Choroid plexus epithelial cell (primary cell): Measurements from ENCODE around the gene VAV2.

ENCODE experiments used
- DNase-seq: peaks from one replicate; pipeline ENCODE4 v3.0.0-alpha.2; 2010; ENCODE audit warnings: low read depth
- H3K4me3 ChIP-seq: 2 replicates; pipeline ENCODE4 v1.5.1; 2011; ENCODE audit warnings: low read depth, mild to moderate bottlenecking, control low read depth, low read length, moderate library complexity
- TF ChIP-seq, protein P1 (sequence below): conservative IDR thresholded peaks from 2 replicates; pipeline ENCODE4 v1.5.1; 2011; ENCODE audit warnings: low read depth, mild to moderate bottlenecking, control low read depth, inconsistent platforms, low read length, moderate library complexity

The VAV2 gene

DNA sequence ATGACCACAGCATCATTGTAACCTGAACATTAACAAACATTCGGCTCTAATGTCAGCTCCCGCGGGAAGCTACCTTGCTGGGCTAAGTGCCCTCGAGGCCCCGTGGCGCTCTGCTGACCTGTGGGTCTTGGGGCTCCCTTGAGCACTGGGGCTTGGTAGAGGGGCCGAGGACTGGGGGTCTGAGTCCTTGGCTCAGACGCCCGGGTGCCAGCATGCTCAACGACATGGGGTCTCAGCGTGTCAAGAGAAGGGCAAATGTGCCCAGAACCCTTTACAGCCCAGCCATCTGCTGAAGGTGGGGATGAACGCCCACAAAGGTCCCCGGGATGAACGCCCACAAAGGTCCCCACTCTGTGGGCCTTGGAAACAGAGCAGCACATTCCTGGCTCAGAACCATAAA lies 214.3 kb downstream of the VAV2 start:
- no peak overlapping the region for H3K4me3 ChIP-seq
- DNase-seq: no peak
- TF ChIP-seq, protein P1, sequence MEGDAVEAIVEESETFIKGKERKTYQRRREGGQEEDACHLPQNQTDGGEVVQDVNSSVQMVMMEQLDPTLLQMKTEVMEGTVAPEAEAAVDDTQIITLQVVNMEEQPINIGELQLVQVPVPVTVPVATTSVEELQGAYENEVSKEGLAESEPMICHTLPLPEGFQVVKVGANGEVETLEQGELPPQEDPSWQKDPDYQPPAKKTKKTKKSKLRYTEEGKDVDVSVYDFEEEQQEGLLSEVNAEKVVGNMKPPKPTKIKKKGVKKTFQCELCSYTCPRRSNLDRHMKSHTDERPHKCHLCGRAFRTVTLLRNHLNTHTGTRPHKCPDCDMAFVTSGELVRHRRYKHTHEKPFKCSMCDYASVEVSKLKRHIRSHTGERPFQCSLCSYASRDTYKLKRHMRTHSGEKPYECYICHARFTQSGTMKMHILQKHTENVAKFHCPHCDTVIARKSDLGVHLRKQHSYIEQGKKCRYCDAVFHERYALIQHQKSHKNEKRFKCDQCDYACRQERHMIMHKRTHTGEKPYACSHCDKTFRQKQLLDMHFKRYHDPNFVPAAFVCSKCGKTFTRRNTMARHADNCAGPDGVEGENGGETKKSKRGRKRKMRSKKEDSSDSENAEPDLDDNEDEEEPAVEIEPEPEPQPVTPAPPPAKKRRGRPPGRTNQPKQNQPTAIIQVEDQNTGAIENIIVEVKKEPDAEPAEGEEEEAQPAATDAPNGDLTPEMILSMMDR: no peak

DNA sequence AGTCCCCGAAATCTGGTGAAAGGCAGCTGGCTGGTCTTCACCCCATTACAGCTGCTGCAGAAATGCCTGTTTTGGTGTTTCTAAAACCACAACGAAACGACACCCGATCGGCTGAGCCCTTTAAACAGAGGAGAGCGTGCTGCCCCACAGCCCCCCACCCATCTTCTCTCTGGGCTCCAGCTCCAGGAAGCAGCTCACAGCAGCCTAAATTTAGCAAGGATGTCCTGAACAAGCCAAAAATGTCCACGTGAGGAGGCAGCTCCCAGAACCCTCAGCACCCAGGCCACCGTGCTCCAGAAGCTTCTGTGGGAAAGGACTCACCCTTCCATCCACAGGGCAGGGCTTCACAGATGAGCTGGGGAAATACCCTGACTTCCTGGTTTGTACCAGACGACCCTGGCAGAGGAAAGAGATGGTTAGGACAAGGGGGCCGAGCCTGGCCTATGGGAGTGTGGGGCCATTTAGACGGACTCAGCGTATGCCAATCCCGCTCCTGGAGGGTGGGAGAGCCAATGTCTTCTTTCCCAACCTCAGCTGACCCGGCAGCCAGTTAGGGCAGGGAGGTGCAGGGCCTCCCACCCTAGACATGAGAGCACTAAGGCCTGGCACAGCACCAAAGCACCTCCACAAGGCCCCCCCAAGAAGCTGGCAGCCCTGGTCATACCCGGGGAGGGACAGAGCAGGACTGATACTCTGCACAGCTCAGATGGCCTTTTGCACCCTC lies 214.9 kb downstream of the VAV2 start:
- TF ChIP-seq, protein P1: no peak
- DNase-seq: no peak
- no peak overlapping the region for H3K4me3 ChIP-seq

DNA sequence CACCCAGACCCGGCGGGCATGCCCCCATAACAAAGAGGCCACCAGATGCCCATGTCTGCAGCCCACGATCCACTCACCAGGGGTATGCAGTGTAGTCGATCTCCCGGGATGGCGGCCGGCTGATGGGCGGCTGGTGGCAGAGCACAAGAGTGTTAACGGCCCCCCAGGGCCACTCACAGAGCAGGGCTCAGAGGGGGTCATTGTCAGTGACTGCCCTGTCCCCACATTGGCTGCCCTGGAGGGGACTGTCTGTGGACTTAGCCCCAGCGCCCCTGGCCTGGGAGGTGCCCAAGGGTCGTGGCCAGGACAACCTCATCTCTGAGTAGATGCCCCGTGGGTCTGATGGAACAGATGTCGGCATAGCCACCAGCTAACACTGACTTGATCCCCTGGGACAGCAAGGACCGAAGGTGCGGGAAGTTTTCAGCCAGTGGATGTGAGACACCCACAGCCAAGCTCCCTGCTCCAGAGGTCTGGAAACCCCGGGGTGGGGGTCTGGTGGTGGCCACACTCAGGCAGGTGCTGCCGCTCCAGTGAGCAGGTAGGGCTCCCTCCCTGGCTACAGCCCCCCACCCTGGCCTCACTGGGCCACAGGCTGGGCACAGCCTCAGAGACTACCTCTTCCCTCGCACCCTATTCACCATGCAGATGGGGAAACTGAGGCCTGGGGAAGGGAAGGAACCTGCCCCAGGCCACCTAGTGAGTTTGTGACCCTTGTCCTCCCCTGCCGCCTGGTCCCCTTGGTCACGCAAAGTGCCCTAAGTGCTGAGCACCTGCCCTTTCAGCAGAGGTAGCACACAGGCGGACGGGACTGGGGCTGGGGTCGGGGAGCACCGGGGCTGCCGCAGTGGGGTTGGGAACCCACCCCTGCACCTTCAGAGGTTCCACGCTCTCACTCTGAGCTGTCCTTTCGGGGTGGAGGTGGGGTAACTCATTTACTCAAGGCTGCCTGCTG lies 215.9 kb downstream of the VAV2 start:
- TF ChIP-seq, protein P1: no peak
- H3K4me3 ChIP-seq: no peak overlapping the region
- no peak for DNase-seq

DNA sequence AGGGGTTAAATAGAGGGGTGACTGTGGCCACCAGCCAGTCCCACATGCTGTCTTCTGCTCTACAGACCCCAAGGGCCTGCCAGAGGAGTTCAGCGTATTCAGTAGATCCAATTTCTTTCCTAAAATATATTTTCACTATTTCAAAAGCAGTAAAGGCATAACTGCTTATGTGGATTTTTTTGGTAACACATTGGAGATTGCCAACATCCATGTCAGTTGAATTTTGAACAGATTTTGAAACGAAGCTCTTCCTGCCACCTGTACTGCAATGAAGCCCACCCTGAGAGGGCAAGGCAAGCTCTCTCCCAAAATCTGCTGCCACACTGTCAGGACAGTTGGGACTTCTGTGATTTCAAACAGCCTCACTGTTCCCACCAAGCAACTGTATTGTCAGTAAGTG lies 216.8 kb downstream of the VAV2 start:
- H3K4me3 ChIP-seq: no peak overlapping the region
- TF ChIP-seq, protein P1: no peak
- no peak for DNase-seq

DNA sequence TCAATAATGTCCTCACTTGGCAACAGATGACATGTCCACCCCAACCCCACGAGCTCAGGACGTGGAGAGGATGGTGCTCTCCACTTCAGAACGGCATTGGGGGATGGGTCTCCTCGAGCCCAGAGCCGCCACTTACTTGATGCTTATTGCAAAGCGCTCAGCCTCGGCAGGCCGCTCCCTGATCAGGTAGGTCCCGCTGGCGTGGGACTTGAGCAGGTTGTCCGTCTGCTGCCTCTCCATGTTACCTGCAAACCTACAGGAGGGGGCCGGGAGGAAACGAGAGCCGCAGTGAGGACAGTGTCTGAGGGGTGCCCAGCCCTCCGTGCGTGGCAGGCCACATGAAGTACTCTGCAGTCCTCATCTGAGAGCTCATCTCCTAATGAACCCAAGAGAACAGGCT lies 217.3 kb downstream of the VAV2 start:
- no peak for DNase-seq
- H3K4me3 ChIP-seq: no peak overlapping the region
- TF ChIP-seq, protein P1: no peak

DNA sequence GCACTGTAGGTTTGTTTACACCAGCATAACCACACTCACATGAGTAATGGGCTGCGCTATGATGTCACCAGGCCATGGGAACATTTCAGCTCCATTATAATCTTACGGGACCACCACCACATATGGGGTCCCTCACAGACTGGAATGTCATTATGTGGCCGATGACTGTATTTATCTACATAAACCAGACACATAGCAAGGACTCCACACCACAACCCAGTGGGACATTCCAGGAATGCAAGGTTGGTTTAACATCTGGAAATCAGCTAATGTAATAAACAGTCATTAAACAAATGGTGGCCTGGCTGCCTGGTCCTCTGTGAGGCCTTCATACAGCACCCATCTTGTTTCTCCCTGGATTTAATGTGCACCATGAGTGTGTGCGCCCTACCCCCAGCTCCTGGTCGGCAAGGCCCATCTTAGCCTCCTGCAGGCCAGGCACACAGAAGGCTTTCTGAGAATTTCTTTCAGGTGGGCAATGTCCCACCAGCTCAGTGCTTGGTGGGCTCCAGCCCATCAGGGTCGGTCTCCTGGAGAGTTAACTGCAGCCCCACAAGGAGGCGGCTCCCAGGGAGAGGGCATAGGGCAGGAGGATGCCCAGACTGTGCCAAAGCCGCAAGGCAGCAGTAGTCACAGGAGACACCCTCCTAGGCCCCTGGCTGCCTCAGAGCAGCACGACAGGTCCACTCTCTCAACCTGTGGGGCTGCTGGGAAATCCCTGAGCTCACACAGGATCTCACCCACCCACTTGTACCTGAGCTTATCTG lies 218.1 kb downstream of the VAV2 start:
- no peak for DNase-seq
- TF ChIP-seq, protein P1: no peak
- no peak overlapping the region for H3K4me3 ChIP-seq
